Osteoblast (primary cell): Measurements from ENCODE around the gene ANO10. TPM values are rescaled to one million over a fixed set of nuclear protein-coding genes. Genes with fewer than 3 reads are reported as not detected.
"Not testable (repeated sequence)": the region's sequence is repeated elsewhere in the genome, so short reads cannot be mapped to it uniquely, and the experiment has no call there.

Experiments
- DNase-seq: peaks from one replicate; pipeline ENCODE4 v3.0.0; 2011; ENCODE audit warnings: low spot score, mixed read lengths; ENCODE audit not compliant: insufficient read length; ENCODE audit errors: missing footprints
- H2AFZ ChIP-seq: 2 replicates; pipeline ENCODE4 v1.6.0; 2011; ENCODE audit warnings: mild to moderate bottlenecking, low read length
- H3K27ac ChIP-seq: 2 replicates; pipeline ENCODE4 v1.5.1; 2011; ENCODE audit warnings: mild to moderate bottlenecking, low read depth, low read length, moderate library complexity
- H3K27me3 ChIP-seq: 2 replicates; pipeline ENCODE4 v1.6.0; 2012; ENCODE audit warnings: mild to moderate bottlenecking, control low read depth, inconsistent platforms, low read length, moderate library complexity; ENCODE audit not compliant: insufficient read depth
- H3K36me3 ChIP-seq: 2 replicates; pipeline ENCODE4 v1.5.1; 2011; ENCODE audit warnings: mild to moderate bottlenecking, low read length, control low read depth, moderate library complexity; ENCODE audit not compliant: insufficient read depth
- H3K4me1 ChIP-seq: 2 replicates; pipeline ENCODE4 v1.5.1; 2011; ENCODE audit warnings: mild to moderate bottlenecking, low read length, control low read depth, moderate library complexity; ENCODE audit not compliant: insufficient read depth
- H3K4me2 ChIP-seq: 2 replicates; pipeline ENCODE4 v1.6.0; 2011; ENCODE audit warnings: mild to moderate bottlenecking, low read length; ENCODE audit not compliant: insufficient read depth
- H3K4me3 ChIP-seq: fragments of 200-600 bp; sonication (generic); 3 replicates; pipeline ENCODE4 v1.5.1; 2012; ENCODE audit warnings: mild to moderate bottlenecking, low read length, inconsistent platforms; ENCODE audit not compliant: insufficient read depth
- H3K79me2 ChIP-seq: 2 replicates; pipeline ENCODE4 v1.6.0; 2012; ENCODE audit warnings: mild to moderate bottlenecking, low read length, control low read depth, inconsistent platforms; ENCODE audit not compliant: insufficient read depth
- H3K9me3 ChIP-seq: 2 replicates; pipeline ENCODE4 v1.5.1; 2011; ENCODE audit warnings: low read depth, low read length, control low read depth
- H4K20me1 ChIP-seq: 2 replicates; pipeline ENCODE4 v1.6.0; 2012; ENCODE audit warnings: mild to moderate bottlenecking, low read length, control low read depth; ENCODE audit not compliant: insufficient read depth
- CTCF ChIP-seq: IDR thresholded peaks from 2 replicates; pipeline ENCODE4 v1.5.1; 2011; ENCODE audit warnings: mild to moderate bottlenecking, low read depth, low read length, moderate library complexity; ENCODE audit errors: extremely low read depth
- total RNA-seq: library from RNA; depleted of rRNA; stranded (reverse); fragments of >200 nt; gene quantifications from 2 replicates; pipeline ENCODE4 v1.2.3, GENCODE V29; 2012

The ANO10 gene
- total RNA-seq, 1 donor = 55.7 TPM

DNA sequence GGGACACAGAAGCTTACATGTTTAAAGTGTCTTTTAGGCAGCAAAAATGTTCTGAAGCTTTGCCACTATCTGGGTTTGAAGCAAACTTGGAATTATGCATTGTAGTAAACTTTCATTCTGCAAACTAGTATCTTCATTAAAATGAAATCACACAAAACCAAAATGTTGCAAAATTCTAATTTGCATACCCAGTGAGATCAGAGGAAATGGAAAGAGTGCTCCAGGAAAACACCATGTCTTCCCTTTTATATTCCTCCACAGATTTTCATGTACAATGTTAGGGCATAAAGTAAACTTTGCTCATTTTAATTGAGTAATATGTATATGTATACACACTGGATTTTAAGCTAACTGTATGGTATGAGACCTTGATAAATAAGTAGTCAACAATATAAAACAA is 23.9 kb downstream of the ANO10 start:
- no peak for TF ChIP-seq CTCF
- H4K20me1 ChIP-seq = no peaks in the 10 kb centered on the region
- H3K4me2 ChIP-seq = no peak overlapping the region
- no peaks in the 10 kb centered on the region for H3K27me3 ChIP-seq
- no peaks in the 10 kb centered on the region for H3K9me3 ChIP-seq
- H3K4me1 ChIP-seq = no peaks in the 10 kb centered on the region
- no peak for DNase-seq
- H2AFZ ChIP-seq = no peak overlapping the region
- H3K4me3 ChIP-seq = no peak overlapping the region
- H3K79me2 ChIP-seq = no peaks in the 10 kb centered on the region
- no peak overlapping the region for H3K27ac ChIP-seq
- H3K36me3 ChIP-seq = peaks cover 5% of the 10 kb centered on the region

GRCh38 chr3:43596178-43596577 is 25.6 kb downstream of the ANO10 start:
- DNase-seq, H2AFZ ChIP-seq, H3K79me2 ChIP-seq, H3K4me2 ChIP-seq, H3K27me3 ChIP-seq, H3K9me3 ChIP-seq, H3K27ac ChIP-seq, H3K4me1 ChIP-seq, H4K20me1 ChIP-seq, H3K4me3 ChIP-seq: not testable (repeated sequence)
- peaks cover 11% of the 10 kb centered on the region for H3K36me3 ChIP-seq

- not testable (repeated sequence) for H3K9me3 ChIP-seq, H3K79me2 ChIP-seq, H3K4me3 ChIP-seq, H4K20me1 ChIP-seq, H3K4me2 ChIP-seq, H2AFZ ChIP-seq, H3K27me3 ChIP-seq, H3K27ac ChIP-seq, DNase-seq, H3K4me1 ChIP-seq
- H3K36me3 ChIP-seq = peaks cover 11% of the 10 kb centered on the region
Observed at GRCh38 chr3:43595280-43595679, 26.5 kb downstream of the ANO10 start.

DNA sequence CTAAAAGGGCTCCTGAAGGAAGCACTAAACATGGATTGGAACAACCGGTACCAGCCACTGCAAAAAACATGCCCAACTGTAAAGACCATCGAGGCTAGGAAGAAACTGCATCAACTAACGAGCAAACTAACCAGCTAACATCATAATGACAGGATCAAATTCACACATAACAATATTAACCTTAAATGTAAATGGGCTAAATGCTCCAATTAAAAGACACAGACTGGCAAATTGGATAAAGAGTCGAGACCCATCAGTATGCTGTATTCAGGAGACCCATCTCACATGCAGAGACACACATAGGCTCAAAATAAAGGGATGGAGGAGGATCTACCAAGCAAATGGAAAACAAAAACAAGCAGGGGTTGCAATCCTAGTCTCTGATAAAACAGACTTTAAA is 28.2 kb downstream of the ANO10 start:
- H3K4me2 ChIP-seq, H3K4me1 ChIP-seq, DNase-seq, H3K9me3 ChIP-seq, H3K27ac ChIP-seq, H3K27me3 ChIP-seq, H3K4me3 ChIP-seq, H2AFZ ChIP-seq, H4K20me1 ChIP-seq, H3K79me2 ChIP-seq: not testable (repeated sequence)
- H3K36me3 ChIP-seq = peaks cover 11% of the 10 kb centered on the region

DNA sequence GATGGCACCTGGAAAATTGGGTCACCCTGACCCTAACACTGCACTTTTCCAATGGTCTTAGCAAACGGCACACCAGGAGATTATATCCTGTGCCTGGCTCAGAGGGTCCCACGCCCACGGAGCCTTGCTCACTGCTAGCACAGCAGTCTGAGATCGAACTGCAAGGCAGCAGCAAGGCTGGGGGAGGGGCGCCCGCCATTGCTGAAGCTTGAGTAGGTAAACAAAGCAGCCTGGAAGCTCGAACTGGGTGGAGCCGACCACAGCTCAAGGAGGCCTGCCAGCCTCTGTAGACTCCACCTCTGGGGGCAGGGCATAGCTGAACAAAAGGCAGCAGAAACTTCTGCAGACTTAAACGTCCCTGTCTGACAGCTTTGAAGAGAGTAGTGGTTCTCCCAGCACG is 29.9 kb downstream of the ANO10 start:
- not testable (repeated sequence) for H3K4me1 ChIP-seq, H4K20me1 ChIP-seq, H3K4me3 ChIP-seq, H3K4me2 ChIP-seq, H3K9me3 ChIP-seq, H3K27ac ChIP-seq, H3K27me3 ChIP-seq, H2AFZ ChIP-seq, H3K36me3 ChIP-seq, DNase-seq, H3K79me2 ChIP-seq

- H3K4me2 ChIP-seq = no peak overlapping the region
- no peak for DNase-seq
- H3K79me2 ChIP-seq = no peaks in the 10 kb centered on the region
- H3K9me3 ChIP-seq = no peaks in the 10 kb centered on the region
- no peaks in the 10 kb centered on the region for H3K27me3 ChIP-seq
- H2AFZ ChIP-seq = no peak overlapping the region
- no peak overlapping the region for H3K4me3 ChIP-seq
- peaks cover 6% of the 10 kb centered on the region for H3K36me3 ChIP-seq
- TF ChIP-seq CTCF = no peak
- no peaks in the 10 kb centered on the region for H3K4me1 ChIP-seq
- no peaks in the 10 kb centered on the region for H4K20me1 ChIP-seq
- no peak overlapping the region for H3K27ac ChIP-seq
Observed at GRCh38 chr3:43587303-43587702, 34.5 kb downstream of the ANO10 start.
